GM06990 (cell line): Measurements from ENCODE around the gene SPON2.

Experiments used
- DNase-seq: peaks from one replicate; pipeline ENCODE4 v3.0.0-alpha.2; 2011; ENCODE audit not compliant: insufficient read length; ENCODE audit errors: extremely low read depth
- H3K27me3 ChIP-seq: replicated peaks from 2 replicates; pipeline ENCODE4 v1.6.0; 2011; ENCODE audit warnings: low read length; ENCODE audit not compliant: control insufficient read depth, insufficient read depth
- H3K36me3 ChIP-seq: 2 replicates; pipeline ENCODE4 v1.5.1; 2011; ENCODE audit warnings: low read length; ENCODE audit not compliant: control insufficient read depth, insufficient read depth
- H3K4me3 ChIP-seq: replicated peaks from 2 replicates; pipeline ENCODE4 v1.5.1; 2011; ENCODE audit warnings: low read depth, mild to moderate bottlenecking, control low read depth, low read length
- TF ChIP-seq, protein P1 (sequence below): IDR thresholded peaks from 2 replicates; pipeline ENCODE4 v1.5.1; 2011; ENCODE audit warnings: low read length, control low read depth, mild to moderate bottlenecking, inconsistent platforms; ENCODE audit not compliant: insufficient read depth, poor library complexity, severe bottlenecking

SPON2 gene

DNA sequence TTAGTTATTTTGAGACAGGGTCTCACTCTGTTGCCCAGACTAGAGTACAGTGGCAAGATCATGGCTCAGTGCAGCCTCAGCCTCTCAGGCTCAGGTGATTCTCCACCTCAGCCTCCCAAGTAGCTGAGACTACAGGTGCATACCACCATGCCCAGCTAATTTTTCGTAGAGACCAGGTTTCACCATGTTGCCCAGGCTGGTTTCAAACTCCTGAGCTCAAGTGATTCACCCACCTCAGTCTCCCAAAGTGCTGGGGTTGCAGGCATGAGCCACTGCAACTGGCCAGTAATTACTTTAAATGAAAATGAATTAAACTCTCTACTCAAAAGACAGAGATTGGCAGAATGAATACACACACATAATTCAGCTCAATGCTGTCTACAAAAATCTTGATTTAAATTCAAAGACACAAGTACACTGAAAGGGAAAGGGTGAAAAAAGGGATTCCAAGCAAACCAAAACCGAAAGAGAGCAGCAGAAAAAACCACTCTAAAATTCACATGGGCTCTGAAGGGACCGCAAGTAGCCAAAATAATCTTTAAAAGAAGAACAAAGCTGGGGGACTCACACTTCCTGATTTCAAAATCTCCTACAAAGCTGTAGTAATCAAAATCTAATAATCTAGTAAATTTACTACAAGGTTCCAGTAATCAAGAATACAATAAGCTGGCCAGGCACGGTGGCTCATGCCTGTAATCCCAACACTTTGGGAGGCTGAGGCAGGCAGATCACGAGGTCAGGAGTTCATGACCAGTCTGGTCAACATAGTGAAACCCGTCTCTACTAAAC lies 11.8 kb upstream of the SPON2 start:
- peak overlapping the region; percentile 24 for H3K4me3 ChIP-seq
- DNase-seq: no peak
- TF ChIP-seq, protein P1, sequence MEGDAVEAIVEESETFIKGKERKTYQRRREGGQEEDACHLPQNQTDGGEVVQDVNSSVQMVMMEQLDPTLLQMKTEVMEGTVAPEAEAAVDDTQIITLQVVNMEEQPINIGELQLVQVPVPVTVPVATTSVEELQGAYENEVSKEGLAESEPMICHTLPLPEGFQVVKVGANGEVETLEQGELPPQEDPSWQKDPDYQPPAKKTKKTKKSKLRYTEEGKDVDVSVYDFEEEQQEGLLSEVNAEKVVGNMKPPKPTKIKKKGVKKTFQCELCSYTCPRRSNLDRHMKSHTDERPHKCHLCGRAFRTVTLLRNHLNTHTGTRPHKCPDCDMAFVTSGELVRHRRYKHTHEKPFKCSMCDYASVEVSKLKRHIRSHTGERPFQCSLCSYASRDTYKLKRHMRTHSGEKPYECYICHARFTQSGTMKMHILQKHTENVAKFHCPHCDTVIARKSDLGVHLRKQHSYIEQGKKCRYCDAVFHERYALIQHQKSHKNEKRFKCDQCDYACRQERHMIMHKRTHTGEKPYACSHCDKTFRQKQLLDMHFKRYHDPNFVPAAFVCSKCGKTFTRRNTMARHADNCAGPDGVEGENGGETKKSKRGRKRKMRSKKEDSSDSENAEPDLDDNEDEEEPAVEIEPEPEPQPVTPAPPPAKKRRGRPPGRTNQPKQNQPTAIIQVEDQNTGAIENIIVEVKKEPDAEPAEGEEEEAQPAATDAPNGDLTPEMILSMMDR: no peak
- H3K27me3 ChIP-seq: no peaks in the 10 kb centered on the region
- no peaks in the 10 kb centered on the region for H3K36me3 ChIP-seq

DNA sequence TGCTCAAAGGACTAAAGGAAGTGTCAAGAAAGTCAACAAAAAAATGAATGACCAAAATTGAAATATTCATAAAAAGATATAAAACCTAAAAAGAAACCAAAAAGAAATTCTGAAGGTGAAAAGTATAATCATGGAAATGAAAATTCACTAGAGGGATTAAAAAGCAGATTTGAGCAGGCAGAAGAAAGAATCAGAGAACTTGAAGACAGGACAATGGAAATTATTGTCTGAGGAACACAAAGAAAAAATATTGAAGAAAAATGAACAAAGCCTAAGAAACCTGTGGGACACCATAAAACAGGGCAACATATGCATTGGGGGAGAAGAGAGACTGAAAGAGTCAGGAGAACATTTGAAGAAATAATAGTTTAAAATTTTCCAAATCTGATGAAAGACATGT lies 9.9 kb upstream of the SPON2 start:
- H3K27me3 ChIP-seq: no peaks in the 10 kb centered on the region
- TF ChIP-seq, protein P1: no peak
- no peaks in the 10 kb centered on the region; the same call in 1 of the 2 replicates for H3K36me3 ChIP-seq
- no peak overlapping the region for H3K4me3 ChIP-seq
- no peak for DNase-seq

DNA sequence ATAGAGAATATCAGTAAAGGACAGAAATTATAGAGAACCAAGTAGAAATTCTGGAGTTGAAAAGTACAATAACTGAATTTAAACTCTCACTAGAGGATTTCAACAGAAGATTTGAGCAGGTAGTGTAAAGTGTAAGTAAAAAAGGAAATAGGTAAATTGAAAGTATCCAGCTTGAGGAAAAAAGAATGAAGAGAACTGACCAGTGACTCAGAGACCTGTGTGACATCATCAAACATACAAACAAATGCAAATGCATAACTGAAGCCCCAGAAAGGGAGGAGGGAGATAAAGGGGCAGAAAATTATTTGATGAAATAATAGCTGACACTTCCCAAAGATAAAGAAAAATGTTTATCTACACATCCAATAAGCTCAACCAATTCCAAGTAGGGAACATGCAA lies 8.3 kb upstream of the SPON2 start:
- no peak for DNase-seq
- TF ChIP-seq, protein P1: no peak
- no peak overlapping the region for H3K4me3 ChIP-seq
- H3K27me3 ChIP-seq: no peaks in the 10 kb centered on the region
- no peaks in the 10 kb centered on the region; the same call in 1 of the 2 replicates for H3K36me3 ChIP-seq

DNA sequence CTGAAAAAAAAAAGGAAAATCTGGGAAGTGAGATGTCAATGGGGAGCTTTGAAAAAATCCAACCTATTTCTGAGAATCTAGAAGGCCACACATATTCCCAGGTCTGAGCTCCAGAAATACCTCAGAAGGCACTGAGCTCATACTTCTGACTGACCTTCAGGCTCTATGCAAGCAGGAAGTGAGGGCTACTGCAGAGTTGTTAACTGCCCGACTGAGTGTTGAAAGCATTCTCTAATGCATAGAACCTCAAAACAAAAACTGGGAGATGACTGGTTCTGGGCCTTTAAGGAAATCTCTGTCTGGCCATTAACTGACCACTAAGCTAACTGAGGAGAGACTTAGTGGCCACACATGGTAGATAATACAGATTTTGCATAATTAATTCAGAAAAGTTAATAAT lies 7.6 kb upstream of the SPON2 start:
- Histone ChIP-seq H3K36me3 (no peaks in the 10 kb centered on the region; the same call in 1 of the 2 replicates), H3K4me3 (no peak overlapping the region), H3K27me3 (no peaks in the 10 kb centered on the region)
- no peak for DNase-seq
- TF ChIP-seq, protein P1: no peak

DNA sequence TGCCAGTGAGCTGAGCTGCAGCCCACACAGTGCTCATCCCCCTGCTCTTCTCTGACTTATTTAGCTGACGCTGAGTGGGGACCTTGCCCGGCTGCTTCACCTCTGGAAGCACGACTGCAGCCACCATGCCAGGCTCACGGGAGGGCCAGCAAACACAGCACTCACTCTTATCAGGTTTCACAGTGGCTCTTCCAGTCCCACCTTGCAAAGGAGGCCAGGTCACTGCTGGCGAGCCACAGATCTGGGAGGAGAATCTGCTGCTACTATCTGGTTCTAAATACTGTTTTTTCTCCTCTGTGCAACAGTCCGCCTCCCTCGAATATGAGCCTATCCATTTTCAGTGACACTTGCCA lies 6.7 kb upstream of the SPON2 start:
- DNase-seq: no peak
- TF ChIP-seq, protein P1: no peak
- Histone ChIP-seq H3K27me3 (no peaks in the 10 kb centered on the region), H3K4me3 (no peak overlapping the region), H3K36me3 (no peaks in the 10 kb centered on the region; the same call in 1 of the 2 replicates)
